Measurements from ENCODE around the gene AMZ2. TPM values are rescaled to one million over a fixed set of nuclear protein-coding genes. Genes with fewer than 3 reads are reported as not detected.

AMZ2 gene
- total RNA-seq, 1 experiment from 2014 or later = 88.3 TPM

DNA sequence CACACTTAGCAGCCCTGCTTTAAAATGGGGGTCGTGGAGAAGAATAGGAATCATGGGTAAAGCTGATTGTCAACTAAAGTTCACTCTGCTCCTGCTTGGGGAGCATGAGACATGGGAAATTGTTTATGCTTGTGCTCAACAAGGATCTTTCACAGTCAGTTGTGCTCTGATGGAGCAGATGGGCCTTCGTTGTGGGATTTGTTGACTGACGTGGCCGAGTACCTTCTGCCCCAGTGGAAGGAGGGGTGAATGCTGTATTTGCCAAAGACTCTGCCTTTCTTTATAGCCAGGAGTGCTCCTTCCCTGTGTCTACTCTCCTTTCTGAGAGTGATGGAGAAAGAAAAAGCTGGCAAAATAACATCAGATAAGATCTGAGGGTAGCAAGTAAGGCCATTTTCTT lies 54.8 kb downstream of the AMZ2 start:
- Histone ChIP-seq H3K4me2 (no peak overlapping the region), H3K9me2 (ENCODE audit: insufficient read depth) (no peaks in the 10 kb centered on the region), H2AFZ (no peak overlapping the region), H3K9me3 (ENCODE audit: insufficient read depth, low read depth) (no peaks in the 10 kb centered on the region), H3K27ac (no peak overlapping the region), H3K79me2 (ENCODE audit: low read depth) (no peaks in the 10 kb centered on the region), H3K27me3 (ENCODE audit: insufficient read depth, low read depth) (no peaks in the 10 kb centered on the region), H4K20me1 (ENCODE audit: insufficient read depth) (no peaks in the 10 kb centered on the region), H3K4me1 (replicated peaks; ENCODE audit: insufficient read depth) (peaks cover 22% of the 10 kb centered on the region), H3K36me3 (ENCODE audit: low read depth) (no peaks in the 10 kb centered on the region), H3F3A (ENCODE audit: insufficient read depth, low read depth) (0 out of 2 replicates have a peak, but pooled peaks cover 4% of the 10 kb centered on the region), H3K4me3 (no peak overlapping the region)
- no TSS peak for BruUV-seq (replicated peaks)
- CTCF ChIA-PET = no interaction called here
- POLR2A ChIA-PET (ENCODE audit: unreplicated experiment) = no interaction called here
- no peak for TF ChIP-seq EZH2 (IDR thresholded peaks at IDR 0.05; ENCODE audit: low read depth)
- TF ChIP-seq, protein P1, sequence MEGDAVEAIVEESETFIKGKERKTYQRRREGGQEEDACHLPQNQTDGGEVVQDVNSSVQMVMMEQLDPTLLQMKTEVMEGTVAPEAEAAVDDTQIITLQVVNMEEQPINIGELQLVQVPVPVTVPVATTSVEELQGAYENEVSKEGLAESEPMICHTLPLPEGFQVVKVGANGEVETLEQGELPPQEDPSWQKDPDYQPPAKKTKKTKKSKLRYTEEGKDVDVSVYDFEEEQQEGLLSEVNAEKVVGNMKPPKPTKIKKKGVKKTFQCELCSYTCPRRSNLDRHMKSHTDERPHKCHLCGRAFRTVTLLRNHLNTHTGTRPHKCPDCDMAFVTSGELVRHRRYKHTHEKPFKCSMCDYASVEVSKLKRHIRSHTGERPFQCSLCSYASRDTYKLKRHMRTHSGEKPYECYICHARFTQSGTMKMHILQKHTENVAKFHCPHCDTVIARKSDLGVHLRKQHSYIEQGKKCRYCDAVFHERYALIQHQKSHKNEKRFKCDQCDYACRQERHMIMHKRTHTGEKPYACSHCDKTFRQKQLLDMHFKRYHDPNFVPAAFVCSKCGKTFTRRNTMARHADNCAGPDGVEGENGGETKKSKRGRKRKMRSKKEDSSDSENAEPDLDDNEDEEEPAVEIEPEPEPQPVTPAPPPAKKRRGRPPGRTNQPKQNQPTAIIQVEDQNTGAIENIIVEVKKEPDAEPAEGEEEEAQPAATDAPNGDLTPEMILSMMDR (conservative IDR thresholded peaks at IDR 0.05) = no peak
- no peak for DNase-seq
- intact Hi-C loops (cut with micrococcal nuclease; ENCODE audit: unreplicated experiment) = no loop called here

DNA sequence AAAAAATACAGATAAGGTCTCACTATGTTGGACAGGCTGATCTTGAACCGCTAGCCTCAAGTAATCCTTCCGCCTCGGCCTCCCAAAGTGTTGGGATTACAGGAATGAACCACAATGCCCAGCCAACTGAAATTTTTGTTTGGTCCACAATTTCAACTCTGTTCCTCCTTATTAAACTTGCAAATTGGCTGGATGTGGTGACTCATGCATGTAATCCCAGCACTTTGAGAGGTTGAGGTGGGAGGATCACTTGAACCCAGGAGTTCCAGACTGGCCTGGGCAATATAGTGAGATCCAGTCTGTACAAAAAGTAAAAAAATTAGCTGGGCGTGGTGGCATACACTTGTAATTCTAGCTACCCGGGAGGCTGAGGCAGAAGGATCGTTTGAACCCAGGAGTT lies 56.9 kb downstream of the AMZ2 start:
- BruUV-seq (replicated peaks) = no TSS peak
- H3K36me3 ChIP-seq (ENCODE audit: low read depth) = no peaks in the 10 kb centered on the region
- no peak overlapping the region for H3K4me2 ChIP-seq
- no peaks in the 10 kb centered on the region for H4K20me1 ChIP-seq (ENCODE audit: insufficient read depth)
- peaks cover 6% of the 10 kb centered on the region; the same call in 1 of the 2 replicates for H3F3A ChIP-seq (ENCODE audit: insufficient read depth, low read depth)
- H3K27me3 ChIP-seq (ENCODE audit: insufficient read depth, low read depth) = no peaks in the 10 kb centered on the region
- intact Hi-C loops (cut with micrococcal nuclease; ENCODE audit: unreplicated experiment) = no loop called here
- no peak for DNase-seq
- no peak overlapping the region for H3K4me3 ChIP-seq
- no peak overlapping the region for H2AFZ ChIP-seq
- no peaks in the 10 kb centered on the region for H3K9me2 ChIP-seq (ENCODE audit: insufficient read depth)
- H3K27ac ChIP-seq = no peak overlapping the region
- CTCF ChIA-PET = no interaction called here
- no peaks in the 10 kb centered on the region for H3K9me3 ChIP-seq (ENCODE audit: insufficient read depth, low read depth)
- POLR2A ChIA-PET (ENCODE audit: unreplicated experiment) = interaction anchor here (0.6 kb wide), 1 partner anchor 14 kb away, joined by 9 read pairs; the partner anchor contains the start of genes ARSG and SLC16A6
- TF ChIP-seq, protein P1 (conservative IDR thresholded peaks at IDR 0.05) = no peak
- no peak for TF ChIP-seq EZH2 (IDR thresholded peaks at IDR 0.05; ENCODE audit: low read depth)
- H3K4me1 ChIP-seq (replicated peaks; ENCODE audit: insufficient read depth) = peaks cover 25% of the 10 kb centered on the region
- H3K79me2 ChIP-seq (ENCODE audit: low read depth) = no peaks in the 10 kb centered on the region

DNA sequence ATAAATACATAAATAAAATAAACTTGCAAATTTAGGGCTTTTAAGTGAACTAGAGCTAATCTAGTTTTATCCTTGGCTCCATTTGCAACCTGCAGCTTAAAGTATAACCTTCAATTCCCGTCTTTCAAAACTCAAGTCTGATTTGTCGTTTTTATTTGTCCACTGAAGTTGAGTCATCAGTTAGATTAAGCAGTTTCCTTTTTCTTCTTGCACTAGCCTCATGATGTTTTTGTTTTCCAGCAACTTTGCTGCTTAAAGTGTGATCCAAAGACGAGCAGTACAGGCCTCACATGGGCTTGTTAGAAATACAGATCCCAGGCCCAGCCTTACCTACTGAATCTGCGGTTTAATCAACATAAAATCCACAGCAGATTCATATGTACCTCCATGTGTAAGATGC lies 57.3 kb downstream of the AMZ2 start:
- no peak for TF ChIP-seq EZH2 (IDR thresholded peaks at IDR 0.05; ENCODE audit: low read depth)
- TF ChIP-seq, protein P1 (conservative IDR thresholded peaks at IDR 0.05) = no peak
- peaks cover 8% of the 10 kb centered on the region for H3F3A ChIP-seq (ENCODE audit: insufficient read depth, low read depth)
- H3K27me3 ChIP-seq (ENCODE audit: insufficient read depth, low read depth) = no peaks in the 10 kb centered on the region
- no peak overlapping the region for H2AFZ ChIP-seq
- H3K79me2 ChIP-seq (ENCODE audit: low read depth) = no peaks in the 10 kb centered on the region
- no peak for DNase-seq
- intact Hi-C loops (cut with micrococcal nuclease; ENCODE audit: unreplicated experiment) = no loop called here
- no peak overlapping the region for H3K4me2 ChIP-seq
- H3K9me3 ChIP-seq (ENCODE audit: insufficient read depth, low read depth) = no peaks in the 10 kb centered on the region
- peaks cover 30% of the 10 kb centered on the region for H3K4me1 ChIP-seq (replicated peaks; ENCODE audit: insufficient read depth)
- ChIA-PET CTCF (no interaction called here), POLR2A (ENCODE audit: unreplicated experiment) (no interaction called here)
- H3K27ac ChIP-seq = no peak overlapping the region
- BruUV-seq (replicated peaks) = no TSS peak
- no peaks in the 10 kb centered on the region for H3K9me2 ChIP-seq (ENCODE audit: insufficient read depth)
- H3K4me3 ChIP-seq = no peak overlapping the region
- no peaks in the 10 kb centered on the region for H3K36me3 ChIP-seq (ENCODE audit: low read depth)
- H4K20me1 ChIP-seq (ENCODE audit: insufficient read depth) = no peaks in the 10 kb centered on the region

Other genes starting within 250 kb of the AMZ2 start
- 175 and 201 TPM in 2 replicates for gene KPNA2, start 212.3 kb upstream of the AMZ2 start, total RNA-seq (2021)
- 0.70 and 0.83 TPM in 2 replicates for gene SLC16A6, start 43.1 kb downstream of the AMZ2 start, total RNA-seq (2021)
- gene ARSG, start 43.5 kb downstream of the AMZ2 start, total RNA-seq (2021) = 4.0 and 6.6 TPM in 2 replicates
- gene WIPI1, start 209.5 kb downstream of the AMZ2 start, total RNA-seq (2021) = 10.0 and 11.2 TPM in 2 replicates